DMS79 treated with DMSO at 0.1 percent for 48 hours (cell line): ENCODE results near the gene ERBB4.

Experiments used
- DNase-seq: peaks from one replicate; lab custom pipeline; 2025; lab: John Stamatoyannopoulos, UW

The ERBB4 gene

GRCh38 chr2:212428681-212429478 is 109.7 kb downstream of the ERBB4 start:
- DNase-seq, result no peak

DNA sequence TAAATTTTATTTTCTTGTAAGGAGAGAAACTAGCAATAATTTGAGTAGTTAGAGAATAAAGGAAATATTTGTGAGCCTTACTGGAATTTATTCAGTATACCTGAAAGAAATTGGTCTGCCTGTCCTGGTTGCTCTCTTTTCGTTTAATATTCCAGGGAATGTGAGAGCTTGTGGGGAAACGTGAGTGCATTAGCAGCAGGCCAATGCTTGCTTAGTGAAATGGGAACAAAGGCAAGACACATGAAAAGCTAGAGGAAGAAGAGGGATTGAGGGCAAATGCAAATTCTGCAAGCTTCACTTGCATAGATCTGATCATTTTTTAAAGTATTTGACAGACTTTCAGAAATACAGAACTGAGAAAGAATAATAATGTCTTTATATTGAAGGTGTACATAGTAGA is 111.0 kb downstream of the ERBB4 start:
- no peak for DNase-seq

DNA sequence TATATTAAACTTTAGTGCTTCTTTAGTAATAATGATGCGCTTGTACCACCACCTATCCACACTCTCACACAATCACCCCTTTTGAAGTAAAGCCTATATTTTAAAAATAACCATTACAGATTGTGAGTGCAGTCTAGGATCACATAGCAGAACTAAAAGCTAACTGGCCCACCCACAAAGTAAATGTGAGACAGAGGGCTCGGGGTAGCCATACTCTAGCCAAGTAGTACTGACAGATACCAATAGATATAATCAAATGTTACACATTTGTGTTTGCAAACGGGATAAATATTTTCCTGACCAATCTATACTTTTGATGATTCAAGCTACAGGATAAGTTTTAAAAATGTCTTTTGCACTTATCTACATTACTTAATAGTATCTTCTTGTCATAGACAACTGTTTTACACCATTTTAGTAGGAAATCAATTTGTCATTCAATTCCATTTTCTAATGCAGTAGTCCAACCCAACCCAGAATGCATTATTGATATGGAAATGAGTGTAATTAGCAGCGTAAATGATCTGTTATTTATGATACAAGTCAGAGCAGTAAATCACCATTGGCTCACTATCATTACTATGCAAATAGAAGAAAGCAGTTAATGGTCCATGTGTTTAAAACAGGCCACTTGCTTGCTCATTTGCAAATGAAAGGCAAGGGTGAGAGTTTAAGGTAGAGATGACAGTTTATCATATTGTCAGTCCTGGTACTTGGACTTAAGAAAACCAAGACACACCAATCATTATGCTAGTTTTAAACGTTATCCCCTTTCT is 111.8 kb downstream of the ERBB4 start:
- no peak for DNase-seq

GRCh38 chr2:212424082-212424481 is 114.5 kb downstream of the ERBB4 start:
- no peak for DNase-seq

- DNase-seq, result no peak
Measured at GRCh38 chr2:212423089-212423488, 115.5 kb downstream of the ERBB4 start.

DNA sequence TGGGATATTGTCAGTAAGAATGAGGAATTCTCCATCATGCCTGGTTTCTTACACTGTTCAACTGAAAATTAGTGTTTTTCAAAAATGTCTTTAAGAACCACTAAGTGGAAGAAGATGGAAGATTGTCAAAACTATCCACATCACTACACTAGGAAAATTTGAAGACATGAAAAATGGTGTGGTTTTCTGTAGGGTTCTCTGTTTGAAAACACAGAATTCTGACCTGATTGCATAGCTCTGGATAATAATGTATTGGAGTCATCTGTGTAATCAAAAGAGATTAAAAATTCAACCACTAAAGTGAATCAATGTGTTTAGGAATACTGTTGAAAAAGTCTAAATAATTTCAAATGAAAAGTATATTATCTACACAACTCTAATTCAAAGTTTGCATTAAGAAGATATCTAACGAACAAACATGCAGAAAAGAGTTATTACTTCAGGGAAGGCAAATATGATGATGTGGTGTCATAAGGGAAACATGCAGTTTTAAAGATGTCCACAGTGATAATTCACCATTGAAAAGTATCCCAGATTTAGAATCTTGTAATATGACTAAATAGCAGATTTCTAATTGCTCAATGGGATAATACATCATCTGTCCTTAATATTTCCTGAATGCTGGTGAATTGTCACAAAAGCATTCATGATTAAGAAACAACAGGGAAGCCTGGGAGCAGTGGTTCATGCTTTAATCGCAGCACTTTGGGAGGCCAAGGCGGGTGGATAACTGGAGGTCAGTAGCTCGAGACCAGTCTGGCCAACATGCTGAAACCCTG is 116.9 kb downstream of the ERBB4 start:
- no peak for DNase-seq

- no peak for DNase-seq
Measured at GRCh38 chr2:212416086-212416485, 122.5 kb downstream of the ERBB4 start.

- DNase-seq, result no peak
Measured at GRCh38 chr2:212414767-212415211, 123.8 kb downstream of the ERBB4 start.

- DNase-seq, result no peak
Measured at GRCh38 chr2:212409560-212409959, 129.0 kb downstream of the ERBB4 start.

GRCh38 chr2:212408524-212408923 is 130.1 kb downstream of the ERBB4 start:
- DNase-seq, result no peak

GRCh38 chr2:212406716-212407115 is 131.9 kb downstream of the ERBB4 start:
- DNase-seq, result no peak

- no peak for DNase-seq
Measured at GRCh38 chr2:212402316-212402715, 136.3 kb downstream of the ERBB4 start.

DNA sequence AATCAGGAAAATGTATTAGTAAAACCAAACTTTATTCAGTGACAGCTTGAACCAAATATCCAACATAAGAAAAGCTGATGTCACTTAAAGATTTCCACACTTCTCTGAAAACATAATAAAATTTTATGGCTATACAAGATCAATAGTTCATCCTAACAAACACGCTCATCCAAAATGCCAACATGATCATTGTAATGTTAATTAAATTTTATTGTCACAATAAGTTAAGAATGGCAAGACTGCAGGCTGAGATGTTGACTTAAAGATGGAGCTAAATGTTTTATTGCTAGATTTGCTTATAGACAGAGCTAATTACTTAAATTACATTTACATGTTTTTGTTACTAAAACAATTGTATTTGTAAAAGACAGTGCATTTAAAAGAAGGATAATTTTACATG is 140.3 kb downstream of the ERBB4 start:
- no peak for DNase-seq

DNA sequence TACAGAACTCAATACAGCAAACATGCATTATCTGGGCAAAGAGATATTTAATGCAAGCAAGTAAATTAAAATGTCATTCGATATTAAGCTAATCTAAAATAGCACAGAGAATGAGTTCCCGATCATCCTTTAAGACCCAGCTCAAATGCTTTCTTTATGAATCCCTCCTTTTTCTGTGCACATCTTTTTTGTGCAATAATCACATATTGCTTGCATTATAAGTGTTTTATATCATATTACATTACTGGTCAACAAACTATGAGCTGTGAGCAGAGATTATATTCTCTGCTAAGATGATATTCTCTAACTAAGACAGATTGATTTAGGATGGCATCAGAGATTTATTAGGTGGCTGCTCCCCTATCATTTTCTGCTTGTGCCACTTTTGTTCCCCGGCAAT is 146.1 kb downstream of the ERBB4 start:
- no peak for DNase-seq

DNA sequence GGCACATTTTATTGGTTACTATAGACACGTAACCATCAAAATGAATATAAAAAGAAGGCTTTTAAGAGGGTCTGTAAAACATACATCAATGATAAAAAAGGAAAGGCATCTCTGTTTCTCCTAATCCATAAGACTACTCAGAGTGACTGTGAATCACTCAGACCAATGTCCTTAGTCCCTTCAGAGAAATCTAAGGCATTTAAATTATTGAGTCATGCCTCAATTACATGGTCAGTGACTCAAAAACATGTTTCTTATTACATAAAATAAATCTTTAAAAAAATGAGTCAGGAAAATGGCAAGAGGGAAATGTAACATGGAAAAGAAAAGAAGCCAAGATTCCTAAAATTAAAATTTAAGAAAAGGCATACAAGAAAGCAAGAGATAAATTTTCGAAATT is 146.6 kb downstream of the ERBB4 start:
- no peak for DNase-seq

DNA sequence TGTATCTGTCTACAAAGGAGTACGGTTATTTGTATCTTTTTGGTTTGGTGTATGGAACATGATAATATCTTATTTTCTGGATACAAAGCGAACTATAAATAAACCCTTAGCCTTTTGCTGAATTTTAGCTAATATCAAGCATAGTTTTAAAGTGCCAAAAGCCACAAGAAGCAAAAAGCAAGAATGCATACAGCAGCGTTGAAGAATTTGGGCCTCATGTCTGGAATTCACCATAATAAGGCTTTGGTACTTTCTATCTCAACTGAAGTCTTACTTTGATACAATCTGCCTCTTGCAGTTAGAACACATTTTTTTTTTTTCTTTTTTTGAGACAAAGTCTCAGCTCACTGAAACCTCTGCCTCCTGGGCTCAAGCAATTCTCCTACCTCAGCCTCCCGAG is 151.5 kb downstream of the ERBB4 start:
- no peak for DNase-seq

DNA sequence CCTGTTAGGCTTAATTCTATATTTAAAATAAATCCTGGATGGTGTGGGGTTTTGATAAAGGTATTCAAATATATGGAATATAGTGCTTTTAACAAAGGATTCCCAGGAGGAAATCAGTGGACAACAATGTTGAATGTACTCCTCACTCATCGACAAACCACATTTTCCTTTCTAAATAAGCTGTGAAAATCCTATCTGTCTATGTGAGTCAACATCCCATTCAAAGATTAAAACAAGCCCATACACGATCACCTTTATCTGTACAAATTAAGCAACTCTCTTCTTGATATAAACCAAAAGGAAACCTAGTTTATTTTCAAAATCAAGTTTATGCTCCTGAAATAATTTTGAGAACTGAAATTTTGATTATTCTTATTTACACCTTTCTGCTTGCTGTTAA is 153.4 kb downstream of the ERBB4 start:
- no peak for DNase-seq

- no peak for DNase-seq
Measured at GRCh38 chr2:212384027-212384426, 154.6 kb downstream of the ERBB4 start.

DNA sequence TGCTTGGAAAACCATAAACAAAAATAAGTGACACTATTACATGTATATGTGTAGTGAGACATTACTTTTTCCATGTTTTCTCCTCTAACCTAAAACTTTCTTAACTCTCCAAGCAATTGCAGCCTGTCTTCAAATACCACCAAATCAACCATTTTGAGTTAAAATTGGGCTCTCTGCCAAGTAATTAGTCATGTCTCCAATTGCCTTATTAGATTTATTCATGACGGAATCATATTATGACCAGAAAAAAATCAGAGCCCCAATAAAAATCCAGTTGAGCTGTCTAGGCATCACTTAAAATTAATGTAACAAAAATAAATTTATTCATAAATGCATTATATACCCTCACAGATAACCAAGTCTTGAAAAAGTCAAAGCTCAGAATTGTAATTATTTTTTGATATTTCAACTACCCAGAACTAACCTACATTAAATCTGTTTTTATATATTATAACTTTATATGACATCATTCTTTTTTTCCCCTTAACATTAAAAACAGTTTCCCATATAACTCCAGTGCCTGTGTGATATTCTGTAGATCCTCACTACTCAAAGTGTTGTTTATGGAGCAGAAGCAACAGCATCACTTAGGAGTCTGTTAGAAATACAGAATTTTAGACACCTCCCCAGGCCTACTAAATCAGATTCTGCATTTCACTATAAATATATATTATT is 157.0 kb downstream of the ERBB4 start:
- DNase-seq, result no peak

- DNase-seq, result no peak
Measured at GRCh38 chr2:212379103-212379502, 159.5 kb downstream of the ERBB4 start.

- no peak for DNase-seq
Measured at GRCh38 chr2:212367431-212367830, 171.2 kb downstream of the ERBB4 start.
